NCI-H146 treated with DMSO at 0.1 percent for 48 hours (cell line): Measurements from ENCODE around the gene YBX1.

Experiments used
- DNase-seq: peaks from one replicate; lab custom pipeline; 2025; ENCODE audit not compliant: unreplicated experiment; lab: John Stamatoyannopoulos, UW

YBX1 gene

DNA sequence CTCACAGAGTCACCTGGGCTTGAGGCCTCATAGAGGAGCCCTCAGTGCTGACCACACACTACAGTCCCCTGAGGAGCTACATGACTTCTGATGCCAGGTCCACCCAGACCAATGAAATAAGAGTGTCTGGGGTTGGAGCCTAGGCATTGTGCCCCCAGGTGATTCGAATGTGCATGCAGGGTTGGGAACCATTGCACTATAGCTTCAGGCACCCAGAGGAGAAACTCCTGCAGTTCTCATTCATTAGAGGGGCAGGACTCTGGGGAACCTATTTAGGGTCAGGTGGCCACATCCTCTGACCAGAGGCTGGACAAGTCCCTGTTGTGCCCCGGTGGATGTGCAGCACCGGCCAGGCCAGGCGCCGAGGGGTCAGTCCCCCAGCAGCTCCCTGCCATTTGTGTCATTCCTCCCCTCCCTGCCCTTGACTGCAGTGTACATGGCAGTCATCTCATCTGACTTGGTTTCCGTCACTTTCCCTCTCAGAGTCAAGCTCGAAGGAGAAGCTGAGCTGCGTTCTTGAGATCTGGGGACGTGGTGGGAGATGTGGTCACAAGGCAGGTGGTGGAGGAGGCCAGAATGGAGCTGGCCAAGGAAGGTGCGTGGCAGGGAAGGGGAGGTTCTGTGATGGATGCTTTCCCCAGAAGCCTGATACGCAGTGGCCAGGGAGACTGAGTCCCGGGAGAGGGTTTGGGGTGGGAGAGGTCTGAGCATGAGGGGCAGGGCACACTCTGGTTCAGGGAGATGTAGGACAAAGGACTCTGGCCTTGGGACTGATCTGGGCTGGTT is 51.4 kb downstream of the YBX1 start:
- DNase-seq: no peak

- no peak for DNase-seq
Measured at GRCh38 chr1:42734201-42735035, 52.2 kb downstream of the YBX1 start.

GRCh38 chr1:42735056-42735455 is 52.8 kb downstream of the YBX1 start:
- DNase-seq: no peak

GRCh38 chr1:42735477-42736105 is 53.4 kb downstream of the YBX1 start:
- no peak for DNase-seq

GRCh38 chr1:42736152-42736551 is 53.9 kb downstream of the YBX1 start:
- no peak for DNase-seq

DNA sequence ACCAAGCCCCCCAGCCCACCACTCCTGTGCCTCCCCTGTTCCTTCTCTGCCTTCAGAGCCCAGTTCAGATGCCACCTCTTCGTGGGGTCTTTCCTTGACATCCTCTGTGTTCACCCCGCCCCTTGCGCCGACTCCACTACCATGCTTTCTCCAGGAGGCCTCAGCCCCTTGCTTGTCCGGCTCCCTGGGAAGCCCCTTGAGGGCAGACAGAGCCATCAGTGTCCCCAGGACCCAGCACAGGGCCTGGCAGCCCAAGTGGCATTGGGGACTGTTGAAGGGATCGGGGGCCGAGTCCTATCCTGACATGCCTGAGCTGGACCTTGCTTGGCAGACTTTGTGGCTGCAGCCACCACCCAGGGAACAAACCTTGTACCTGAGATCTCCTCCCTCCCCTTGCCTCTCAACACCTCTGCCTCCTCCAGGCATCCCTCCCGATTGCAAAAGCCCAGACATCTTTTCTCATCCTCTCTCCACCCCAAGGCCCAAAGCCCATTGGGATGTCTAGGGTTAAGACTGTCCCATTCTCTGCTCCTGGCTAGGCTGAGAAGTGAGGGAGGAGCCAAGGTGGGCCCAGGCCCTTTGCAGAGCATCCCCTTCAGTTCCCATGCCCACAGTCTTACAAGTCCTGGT is 54.5 kb downstream of the YBX1 start:
- DNase-seq: no peak

DNA sequence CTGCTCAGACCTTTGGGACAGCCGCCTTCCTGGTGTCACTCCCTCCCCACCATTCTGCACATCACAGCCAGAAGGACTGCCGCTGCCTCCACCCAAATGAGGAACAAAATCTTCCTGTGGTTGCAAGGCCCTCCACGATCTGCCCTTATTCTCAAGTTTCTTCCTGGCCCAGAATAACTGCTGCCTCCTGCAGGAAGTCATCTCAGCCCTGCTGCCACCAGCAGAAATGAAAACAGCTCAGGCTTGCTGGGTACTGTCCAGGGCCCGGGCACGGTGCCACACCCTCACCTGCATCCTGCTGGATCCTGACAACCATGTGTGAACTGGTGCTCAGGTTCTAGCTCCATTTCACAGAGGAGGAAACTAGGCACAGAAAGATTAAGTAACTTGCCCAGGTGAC is 55.0 kb downstream of the YBX1 start:
- DNase-seq: no peak

DNA sequence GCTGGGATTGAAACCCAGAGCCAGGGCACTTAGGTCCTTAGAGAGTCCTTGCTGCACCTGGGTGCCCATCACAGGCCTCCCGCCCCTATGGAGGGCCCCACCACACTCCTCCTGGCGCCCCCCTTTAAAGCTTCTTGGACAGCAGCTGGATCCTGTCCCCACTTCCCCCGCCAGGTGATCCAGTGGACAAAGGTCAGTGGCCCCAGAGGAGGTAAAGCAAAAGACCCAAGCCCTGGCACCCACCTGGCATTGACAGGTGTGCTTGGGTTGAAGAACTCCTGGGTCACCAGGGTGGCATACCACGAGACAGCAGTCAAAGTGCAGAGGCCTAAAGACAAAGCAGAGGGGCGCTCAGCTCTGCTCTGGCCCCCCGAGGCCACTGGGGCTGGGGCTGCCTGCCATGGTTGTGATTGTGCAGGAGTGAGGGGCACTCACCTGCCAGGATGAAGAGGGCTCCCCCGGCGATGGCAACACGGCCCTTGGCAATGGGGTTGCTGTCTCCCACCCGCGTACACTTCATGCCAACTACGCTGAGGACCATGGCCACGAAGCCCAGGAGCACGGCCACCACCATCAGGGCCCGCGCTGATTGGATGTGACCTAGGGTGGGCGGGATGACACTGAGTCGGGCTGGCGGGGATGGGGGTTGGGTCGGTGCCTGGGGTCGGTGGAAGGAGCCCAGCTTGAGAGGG is 55.9 kb downstream of the YBX1 start:
- no peak for DNase-seq

DNA sequence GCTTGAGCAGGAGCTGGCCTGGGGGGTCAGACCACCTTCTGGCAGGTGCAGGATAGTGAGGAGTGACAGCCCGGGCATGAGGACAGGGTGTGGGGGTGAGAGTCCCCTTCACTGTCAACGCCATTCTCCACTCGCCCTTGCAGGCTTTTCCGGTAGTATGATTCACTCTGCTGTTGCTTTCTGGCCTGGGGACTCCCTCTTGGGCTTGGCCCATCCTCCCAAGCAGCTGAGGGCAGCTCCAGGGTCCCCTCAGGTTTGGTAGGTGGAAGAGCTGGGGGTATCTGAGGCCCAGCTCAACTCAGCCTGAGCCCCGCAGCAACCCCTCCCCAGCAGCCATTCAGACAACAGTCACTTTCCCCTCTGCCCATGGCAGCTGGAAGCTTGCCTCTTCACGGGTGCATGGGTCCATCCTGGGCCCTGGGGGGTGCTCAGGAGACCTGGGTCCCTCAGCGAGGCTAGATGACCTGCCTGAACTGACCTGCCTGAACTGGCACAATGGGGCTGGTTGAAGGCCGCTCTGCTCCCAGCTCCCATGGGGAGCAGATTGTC is 56.5 kb downstream of the YBX1 start:
- DNase-seq: no peak

GRCh38 chr1:42739753-42740700 is 57.8 kb downstream of the YBX1 start, which contains the start of gene CLDN19:
Gene CLDN19, minus strand, starts transcription at chr1:42740236. Its CDS starts 173 bp downstream, at chr1:42740063.
- no peak for DNase-seq

GRCh38 chr1:42740851-42741580 is 58.8 kb downstream of the YBX1 start:
- no peak for DNase-seq

- no peak for DNase-seq
Measured at GRCh38 chr1:42741706-42742105, 59.5 kb downstream of the YBX1 start.

- no peak for DNase-seq
Measured at GRCh38 chr1:42742141-42742540, 59.9 kb downstream of the YBX1 start.

- DNase-seq: no peak
Measured at GRCh38 chr1:42742617-42743316, 60.5 kb downstream of the YBX1 start.

- DNase-seq: no peak
Measured at GRCh38 chr1:42743317-42744147, 61.3 kb downstream of the YBX1 start.

DNA sequence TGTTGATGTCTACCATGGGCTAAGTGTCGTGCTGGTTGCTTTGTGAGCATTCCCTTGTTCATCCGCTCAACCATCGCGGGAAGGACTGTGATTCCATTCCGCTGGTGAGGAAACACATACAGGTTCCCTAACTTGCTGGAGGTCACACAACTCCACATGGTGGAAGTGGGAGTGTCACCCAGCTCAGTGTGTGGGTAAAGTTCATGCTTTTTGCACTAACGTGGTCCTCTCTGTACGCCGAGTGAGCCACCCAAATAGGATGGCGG is 61.9 kb downstream of the YBX1 start:
- DNase-seq: no peak

- DNase-seq: no peak
Measured at GRCh38 chr1:42745851-42746250, 63.6 kb downstream of the YBX1 start.
